K562 (cell line): Measurements from ENCODE around the gene BDKRB2. TPM values are rescaled to one million over a fixed set of nuclear protein-coding genes. Genes with fewer than 3 reads are reported as not detected.

Experiments used
- ATAC-seq: fragments of 200-7000 bp; cut with Tn5 transposase; 3 replicates; pipeline ENCODE4 v1.9.1; 2020; ENCODE audit warnings: moderate library complexity
- BruUV-seq: library from RNA; stranded (reverse); fragments of 400-500 nt; replicated peaks from 2 replicates; lab custom pipeline; 2021; lab: Mats Ljungman, UMichigan
- CTCF ChIA-PET: fragments of 300-600 bp; formaldehyde crosslinking; extraction: SDS; loops from one replicate; lab custom pipeline; 2021; ENCODE audit warnings: low intra/inter-chr PET ratio; lab: Yijun Ruan, JAX
- POLR2A ChIA-PET: fragments of 300-600, 350-650 bp; sonication (Branson Sonifier 250); formaldehyde crosslinking; extraction: SDS; loops from one replicate; lab custom pipeline; 2021; ENCODE audit warnings: antibody characterized with exemption, inconsistent platforms; lab: Yijun Ruan, JAX
- DNase-seq, 4 experiments: peaks; one replicate each; pipeline versions ENCODE4 v3.0.0 to v3.0.0-alpha.2; 2011 to 2018; ENCODE audit warnings: low spot score in 3 of 4, mixed read lengths in 3 of 4; ENCODE audit errors: extremely low read depth in 1 of 4
- FAIRE-seq: peaks from 2 replicates; lab custom pipeline; 2011; peaks lifted over from hg19 to GRCh38; lab: Jason Lieb, UNC
- H2AFZ ChIP-seq: 2 replicates; pipeline ENCODE4 v1.6.0; 2011; ENCODE audit warnings: low read depth, low read length, control low read depth, inconsistent platforms
- H3K27ac ChIP-seq: fragments of 200-600 bp; 3 replicates; pipeline ENCODE4 v1.8.0; 2011; ENCODE audit warnings: low read depth, mild to moderate bottlenecking, control low read depth, inconsistent platforms, low read length, moderate library complexity, mixed read lengths; ENCODE audit errors: extremely low read depth
- H3K27me3 ChIP-seq, 2 experiments: fragments of 300-600 bp in 1 of 2; 2 replicates in 1 of 2; 3 replicates in 1 of 2; pipeline versions ENCODE4 v1.6.0 to v1.8.0; 2011; ENCODE audit warnings: inconsistent platforms in 2 of 2, low read length in 2 of 2, mild to moderate bottlenecking in 1 of 2, mixed read lengths in 1 of 2, moderate library complexity in 1 of 2; ENCODE audit not compliant: control insufficient read depth in 2 of 2, insufficient read depth in 2 of 2
- H3K36me3 ChIP-seq: fragments of 300-600 bp; 3 replicates; pipeline ENCODE4 v1.8.0; 2011; ENCODE audit warnings: mild to moderate bottlenecking, low read length, inconsistent platforms; ENCODE audit not compliant: control insufficient read depth, insufficient read depth
- H3K4me1 ChIP-seq, 2 experiments: fragments of 200-600 bp in 1 of 2; replicated peaks in 1 of 2; 2 replicates in 1 of 2; 3 replicates in 1 of 2; pipeline versions ENCODE4 v1.5.1 to v1.8.0; 2011; ENCODE audit warnings: inconsistent platforms in 2 of 2, low read length in 2 of 2, mild to moderate bottlenecking in 1 of 2, mixed read lengths in 1 of 2, moderate library complexity in 1 of 2; ENCODE audit not compliant: control insufficient read depth in 2 of 2, insufficient read depth in 2 of 2
- H3K4me2 ChIP-seq: 2 replicates; pipeline ENCODE4 v1.6.1; 2011; ENCODE audit warnings: low read length, control low read depth, inconsistent platforms, mixed read lengths; ENCODE audit not compliant: insufficient read depth
- H3K4me3 ChIP-seq: fragments of 200-600 bp; sonication (generic), shearing (Covaris generic); 2 replicates; pipeline ENCODE4 v1.5.1; 2016; ENCODE audit warnings: control low read depth, inconsistent platforms
- H3K79me2 ChIP-seq: fragments of 200-600 bp; 3 replicates; pipeline ENCODE4 v1.8.0; 2011; ENCODE audit warnings: low read length, inconsistent platforms; ENCODE audit not compliant: control insufficient read depth, insufficient read depth
- H3K9ac ChIP-seq, 2 experiments: 2 replicates each; pipeline versions ENCODE4 v1.6.0 to v1.6.1; 2011; ENCODE audit warnings: low read depth in 2 of 2, low read length in 2 of 2, control low read depth in 1 of 2, inconsistent platforms in 1 of 2, mild to moderate bottlenecking in 1 of 2, mixed read lengths in 1 of 2; ENCODE audit not compliant: insufficient read depth in 1 of 2
- H3K9me1 ChIP-seq: one replicate; pipeline ENCODE4 v1.6.0; 2011; ENCODE audit warnings: inconsistent platforms, mild to moderate bottlenecking, low read length, moderate library complexity; ENCODE audit not compliant: control insufficient read depth, insufficient read depth
- H3K9me3 ChIP-seq: replicated peaks from 2 replicates; pipeline ENCODE4 v1.5.1; 2011; ENCODE audit warnings: low read depth, low read length, inconsistent platforms; ENCODE audit not compliant: control insufficient read depth, insufficient read depth
- H4K20me1 ChIP-seq: replicated peaks from 2 replicates; pipeline ENCODE4 v1.6.1; 2011; ENCODE audit warnings: low read length, inconsistent platforms, mixed read lengths; ENCODE audit not compliant: control insufficient read depth, insufficient read depth
- AFF1 ChIP-seq, 2 experiments: fragments of 450-650 bp; IDR thresholded peaks; 2 replicates each; pipeline ENCODE4 v1.6.1; 2018; ENCODE audit warnings: mild to moderate bottlenecking in 2 of 2, low read depth in 1 of 2; ENCODE audit not compliant: partially characterized antibody in 2 of 2
- BDP1 ChIP-seq: IDR thresholded peaks from 3 replicates; pipeline ENCODE4 v1.6.1; 2011; ENCODE audit not compliant: insufficient read length, insufficient read depth
- ETS2 ChIP-seq: IDR thresholded peaks from 2 replicates; pipeline ENCODE4 v1.6.1; 2016; ENCODE audit warnings: borderline replicate concordance, missing genetic modification characterization, mild to moderate bottlenecking, moderate library complexity, missing compliant biosample characterization; ENCODE audit not compliant: poor library complexity, severe bottlenecking
- EZH2 ChIP-seq: IDR thresholded peaks from 2 replicates; pipeline ENCODE4 v1.6.1; 2012; ENCODE audit warnings: low read depth, mild to moderate bottlenecking, inconsistent platforms, low read length, borderline replicate concordance
- HSF4 ChIP-seq: fragments of 250-450 bp; sonication (Bioruptor Pico); IDR thresholded peaks from 2 replicates; pipeline ENCODE4 v2.1.2; 2022; ENCODE audit warnings: mild to moderate bottlenecking, moderate library complexity, borderline replicate concordance
- MECOM ChIP-seq: fragments of 250-450 bp; sonication (Bioruptor Pico); IDR thresholded peaks from 2 replicates; pipeline ENCODE4 v1.8.0; 2022; ENCODE audit warnings: inconsistent platforms
- NCOA4 ChIP-seq: fragments of 450-650 bp; IDR thresholded peaks from 2 replicates; pipeline ENCODE4 v1.6.1; 2018; ENCODE audit warnings: mild to moderate bottlenecking; ENCODE audit not compliant: partially characterized antibody
- PHF20 ChIP-seq: fragments of 450-650 bp; IDR thresholded peaks from 2 replicates; pipeline ENCODE4 v1.6.1; 2018; ENCODE audit not compliant: partially characterized antibody
- RREB1 ChIP-seq: fragments of 250-450 bp; sonication (Bioruptor Pico); IDR thresholded peaks from 2 replicates; pipeline ENCODE4 v1.4.0; 2020
- THRAP3 ChIP-seq: fragments of 450-650 bp; IDR thresholded peaks from 2 replicates; pipeline ENCODE4 v1.6.1; 2016; ENCODE audit warnings: mild to moderate bottlenecking, inconsistent platforms, borderline replicate concordance
- ZBED1 ChIP-seq: IDR thresholded peaks from 2 replicates; pipeline ENCODE4 v1.6.1; 2014
- ZNF561 ChIP-seq: fragments of 450-650 bp; formaldehyde crosslinking; conservative IDR thresholded peaks from 2 replicates; pipeline ENCODE4 v1.4.0; 2020; ENCODE audit warnings: mild to moderate bottlenecking, moderate library complexity
- WGBS: fragments of 100-300 bp; shearing (Covaris generic); methylation state at CpG from one replicate; pipeline ENCODE4 v1.1.6; 2016; ENCODE audit warnings: low coverage, mixed read lengths; ENCODE audit not compliant: insufficient coverage; ENCODE audit errors: missing lambda C conversion rate; 5-methylcytosine and 5-hydroxymethylcytosine counted together
- in situ Hi-C: fragments of 300-500 bp; cut with MboI; formaldehyde crosslinking; loops from 4 replicates; pipeline ENCODE4 v1.15.0; 2018; ENCODE audit warnings: inconsistent platforms, mixed read lengths
- intact Hi-C: fragments of 100-400 bp; cut with micrococcal nuclease; formaldehyde crosslinking; loops from 2 replicates; pipeline ENCODE4 v1.14.2; 2022
- polyA plus RNA-seq, 8 experiments: library from polyadenylated mRNA; depleted of rRNA in 4 of 8; stranded (reverse) in 5 of 8; unstranded in 3 of 8; fragments of >200 nt; fragmentation: Nextera tagmentation in 2 of 8; fragmentation: Illumina TruSeq in 1 of 8; extraction: Ambion mirVana in 2 of 8; extraction: Trizol in 1 of 8; gene quantifications; 2 replicates each; pipeline versions ENCODE4 v1.2.1 to v1.2.3, GENCODE V29; 2011 to 2014; ENCODE audit warnings: inconsistent platforms in 1 of 8, missing spikeins in 1 of 8
- total RNA-seq, 7 experiments: library from RNA; depleted of rRNA in 6 of 7; stranded (reverse); fragments of >200 nt in 6 of 7; fragmentation: Illumina TruSeq in 2 of 7; extraction: Trizol in 2 of 7; gene quantifications; 2 replicates each; pipeline versions ENCODE4 v1.2.1 to v1.2.3, GENCODE V29; 2011 to 2021; ENCODE audit warnings: low replicate concordance in 1 of 7

The BDKRB2 gene
- total and polyA plus RNA-seq, 9 of the 15 experiments (the other 6 are each of a cell fraction or from before 2014, with no cell fraction given), result 0.02 TPM; not detected in 8

- TF ChIP-seq ETS2 (tag), result no peak
- TF ChIP-seq MECOM (CRISPR knock-in tag), result no peak
Observed at GRCh38 chr14:96260341-96260821, 55.7 kb downstream of the BDKRB2 start (continued).

- ChIA-PET POLR2A (interaction anchor here (0.6 kb wide), 1 partner anchor 8 kb away, joined by 6 read pairs; no protein-coding TSS in a partner anchor), CTCF (no interaction called here)
- H3K36me3 ChIP-seq, result no peaks in the 10 kb centered on the region
- H3K9ac ChIP-seq, result no peak overlapping the region
- DNase-seq (no peak), ATAC-seq (no peak), FAIRE-seq (no peak)
- peaks cover 0 to 4% of the 10 kb centered on the region in 2 experiments; a peak in 2 of 5 replicates for H3K4me1 ChIP-seq
- H3K27me3 ChIP-seq, result peaks cover 11 to 25% of the 10 kb centered on the region in 2 experiments; a peak in 4 of 5 replicates
- H3K9me3 ChIP-seq, result no peaks in the 10 kb centered on the region
- H3K4me3 ChIP-seq, result no peak overlapping the region
- no peak overlapping the region for H3K4me2 ChIP-seq
- no peaks in the 10 kb centered on the region for H4K20me1 ChIP-seq
- H2AFZ ChIP-seq, result no peak overlapping the region
- no TSS peak for BruUV-seq
- 0% methylated on average over 5 of the region's 5 CpGs for WGBS
- no peaks in the 10 kb centered on the region for H3K9me1 ChIP-seq
- no peaks in the 10 kb centered on the region for H3K79me2 ChIP-seq
- H3K27ac ChIP-seq, result no peak overlapping the region
- intact Hi-C loops (no loop called here), in situ Hi-C loops (loop anchor here (10.0 to 25.0 kb wide), 2 partner anchors 146 to 699 kb away; no protein-coding TSS in a partner anchor)
- TF ChIP-seq ZBED1, result no peak
- no peak for TF ChIP-seq THRAP3
- TF ChIP-seq BDP1, result no peak
- no peak for TF ChIP-seq NCOA4
- no peak for TF ChIP-seq RREB1
- no peak for TF ChIP-seq EZH2
- no peak for TF ChIP-seq HSF4
- no peak for TF ChIP-seq PHF20
- no peak for TF ChIP-seq AFF1 (IDR thresholded peaks at IDR 0.05; ENCODE audit: low read depth in 1 of 2, partially characterized antibody in 2 of 2)
- TF ChIP-seq ZNF561 (CRISPR knock-in tag), result no peak
Observed at GRCh38 chr14:96261053-96261452, 56.4 kb downstream of the BDKRB2 start.
